K562 (cell line): Measurements from ENCODE around the gene CALU. TPM values are rescaled to one million over a fixed set of nuclear protein-coding genes. Genes with fewer than 3 reads are reported as not detected.
A peak's percentile ranks its signal among the peaks of the same experiment; 100 is the strongest.

Experiments
- AFF1 ChIP-seq, 2 experiments: fragments of 450-650 bp; IDR thresholded peaks; 2 replicates each; pipeline ENCODE4 v1.6.1; 2018; ENCODE audit warnings: mild to moderate bottlenecking in 2 of 2, low read depth in 1 of 2; ENCODE audit not compliant: partially characterized antibody in 2 of 2
- ARID3A ChIP-seq: IDR thresholded peaks from 2 replicates; pipeline ENCODE4 v1.6.1; 2012; ENCODE audit warnings: low read depth, low read length, improper control_type of control experiment, borderline replicate concordance
- ASH1L ChIP-seq: fragments of 450-650 bp; IDR thresholded peaks from 2 replicates; pipeline ENCODE4 v1.6.1; 2018; ENCODE audit warnings: borderline replicate concordance, mild to moderate bottlenecking, low read depth; ENCODE audit not compliant: partially characterized antibody
- GTF2E2 ChIP-seq: fragments of 200-800 bp; sonication (Bioruptor generic); IDR thresholded peaks from 2 replicates; pipeline ENCODE4 v1.6.1; 2016; ENCODE audit warnings: missing genetic modification characterization, missing compliant biosample characterization
- HOXB6 ChIP-seq: fragments of 250-450 bp; sonication (Bioruptor Pico); IDR thresholded peaks from 2 replicates; pipeline ENCODE4 v1.5.1; 2022; ENCODE audit warnings: mild to moderate bottlenecking, borderline replicate concordance
- MCM5 ChIP-seq: fragments of 450-650 bp; IDR thresholded peaks from 2 replicates; pipeline ENCODE4 v1.6.1; 2016; ENCODE audit warnings: low read depth
- NBN ChIP-seq: fragments of 450-650 bp; IDR thresholded peaks from 2 replicates; pipeline ENCODE4 v1.6.1; 2016; ENCODE audit warnings: low read depth, mild to moderate bottlenecking
- NFATC3 ChIP-seq: fragments of 450-650 bp; IDR thresholded peaks from 2 replicates; pipeline ENCODE4 v1.6.1; 2017; ENCODE audit warnings: mild to moderate bottlenecking
- TGIF2 ChIP-seq: sonication (generic); formaldehyde crosslinking; IDR thresholded peaks from 2 replicates; pipeline ENCODE4 v1.8.1; 2022; ENCODE audit warnings: mild to moderate bottlenecking, missing genetic modification reagents, moderate library complexity
- ZNF311 ChIP-seq: fragments of 250-450 bp; sonication (Bioruptor Pico); IDR thresholded peaks from 2 replicates; pipeline ENCODE4 v1.4.0; 2020; ENCODE audit warnings: mild to moderate bottlenecking, moderate library complexity
- ZNF668 ChIP-seq: fragments of 250-450 bp; sonication (Bioruptor Pico); IDR thresholded peaks from 2 replicates; pipeline ENCODE4 v1.8.0; 2022; ENCODE audit warnings: mild to moderate bottlenecking, inconsistent platforms
- ZNF764 ChIP-seq: fragments of 250-450 bp; sonication (Bioruptor Pico); IDR thresholded peaks from 2 replicates; pipeline ENCODE4 v1.4.0; 2020; ENCODE audit warnings: low read depth, mild to moderate bottlenecking, moderate library complexity
- polyA plus RNA-seq, 8 experiments: library from polyadenylated mRNA; depleted of rRNA in 4 of 8; stranded (reverse) in 5 of 8; unstranded in 3 of 8; fragments of >200 nt; fragmentation: Nextera tagmentation in 2 of 8; fragmentation: Illumina TruSeq in 1 of 8; extraction: Ambion mirVana in 2 of 8; extraction: Trizol in 1 of 8; gene quantifications; 2 replicates each; pipeline versions ENCODE4 v1.2.1 to v1.2.3, GENCODE V29; 2011 to 2014; ENCODE audit warnings: inconsistent platforms in 1 of 8, missing spikeins in 1 of 8
- total RNA-seq, 7 experiments: library from RNA; depleted of rRNA in 6 of 7; stranded (reverse); fragments of >200 nt in 6 of 7; fragmentation: Illumina TruSeq in 2 of 7; extraction: Trizol in 2 of 7; gene quantifications; 2 replicates each; pipeline versions ENCODE4 v1.2.1 to v1.2.3, GENCODE V29; 2011 to 2021; ENCODE audit warnings: low replicate concordance in 1 of 7
- TF ChIP-seq, protein P1 (sequence below): fragments of 450-650 bp; formaldehyde crosslinking; IDR thresholded peaks from 2 replicates; pipeline ENCODE4 v1.4.0; 2020; ENCODE audit warnings: mild to moderate bottlenecking, moderate library complexity
- TF ChIP-seq, protein P2 (sequence below): sonication (generic); IDR thresholded peaks from 2 replicates; pipeline ENCODE4 v1.6.1; 2016
- TF ChIP-seq, protein P3 (sequence below): fragments of 450-650 bp; IDR thresholded peaks from 2 replicates; pipeline ENCODE4 v1.6.1; 2016; ENCODE audit warnings: mild to moderate bottlenecking

CALU gene
- total and polyA plus RNA-seq, 9 of the 15 experiments (the other 6 are each of a cell fraction or from before 2014, with no cell fraction given), result 166 to 286 (median 215) TPM

DNA sequence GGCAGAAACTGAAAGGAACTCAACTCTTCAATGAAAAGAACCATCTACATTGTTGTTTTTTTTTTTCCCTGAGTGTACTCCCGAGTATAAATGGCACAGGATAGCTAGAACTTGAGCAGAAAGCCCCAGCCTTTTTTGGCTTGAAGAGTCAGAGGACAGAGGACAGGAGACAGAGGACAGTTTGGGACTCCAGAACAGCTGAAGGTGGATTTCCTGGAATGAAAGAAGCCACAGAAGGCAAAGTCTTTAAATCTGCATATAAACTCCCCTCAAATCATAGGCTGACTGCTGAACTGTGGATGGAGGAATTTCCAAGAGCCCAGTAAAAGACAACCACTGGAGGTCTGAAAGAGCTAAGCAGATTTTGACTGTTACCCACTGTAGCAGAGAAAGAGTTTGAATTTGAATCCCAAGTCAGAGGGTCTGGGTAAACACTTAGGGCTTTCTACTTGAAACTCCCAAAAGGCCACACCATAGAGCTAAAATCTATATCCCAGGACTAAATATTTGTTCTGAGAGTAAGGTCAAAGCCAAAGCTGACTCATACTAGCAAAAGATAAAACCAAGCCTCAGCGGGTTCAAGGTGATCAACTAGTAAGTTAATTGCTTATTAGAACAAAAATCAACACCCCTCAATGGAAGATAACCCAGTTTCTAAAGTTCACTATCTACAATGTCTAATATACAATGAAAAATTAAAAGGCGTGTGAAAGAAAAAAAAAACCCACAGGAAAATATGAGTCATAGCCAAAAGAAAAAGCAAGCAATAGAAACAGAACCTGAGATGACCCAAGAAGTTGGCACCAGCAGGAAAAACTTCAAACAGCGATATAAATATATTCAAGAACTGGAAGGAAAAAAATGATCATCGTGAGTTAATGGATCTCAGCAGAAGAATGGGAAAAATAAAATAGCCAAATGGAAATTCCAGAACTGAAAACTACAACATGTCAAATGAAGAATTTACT is 38.3 kb downstream of the CALU start (continued):
- TF ChIP-seq, protein P1, sequence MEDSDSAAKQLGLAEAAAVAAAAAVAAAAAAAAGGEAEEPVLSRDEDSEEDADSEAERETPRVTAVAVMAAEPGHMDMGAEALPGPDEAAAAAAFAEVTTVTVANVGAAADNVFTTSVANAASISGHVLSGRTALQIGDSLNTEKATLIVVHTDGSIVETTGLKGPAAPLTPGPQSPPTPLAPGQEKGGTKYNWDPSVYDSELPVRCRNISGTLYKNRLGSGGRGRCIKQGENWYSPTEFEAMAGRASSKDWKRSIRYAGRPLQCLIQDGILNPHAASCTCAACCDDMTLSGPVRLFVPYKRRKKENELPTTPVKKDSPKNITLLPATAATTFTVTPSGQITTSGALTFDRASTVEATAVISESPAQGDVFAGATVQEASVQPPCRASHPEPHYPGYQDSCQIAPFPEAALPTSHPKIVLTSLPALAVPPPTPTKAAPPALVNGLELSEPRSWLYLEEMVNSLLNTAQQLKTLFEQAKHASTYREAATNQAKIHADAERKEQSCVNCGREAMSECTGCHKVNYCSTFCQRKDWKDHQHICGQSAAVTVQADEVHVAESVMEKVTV (CRISPR knock-in tag), result no peak
- TF ChIP-seq ASH1L (no peak), NBN (peak; percentile 89; the same call in 1 of the 2 replicates), MCM5 (no peak), ZNF311 (CRISPR knock-in tag) (no peak), ZNF668 (no peak), NFATC3 (peak; percentile 100), ARID3A (no peak), HOXB6 (CRISPR knock-in tag) (no peak), AFF1 (IDR thresholded peaks at IDR 0.05; ENCODE audit: low read depth in 1 of 2, partially characterized antibody in 2 of 2) (peak in 1 of 2 experiments; percentile 100), GTF2E2 (tag) (no peak), ZNF764 (CRISPR knock-in tag) (no peak), TGIF2 (CRISPR knock-in tag) (no peak)
- TF ChIP-seq, protein P2, sequence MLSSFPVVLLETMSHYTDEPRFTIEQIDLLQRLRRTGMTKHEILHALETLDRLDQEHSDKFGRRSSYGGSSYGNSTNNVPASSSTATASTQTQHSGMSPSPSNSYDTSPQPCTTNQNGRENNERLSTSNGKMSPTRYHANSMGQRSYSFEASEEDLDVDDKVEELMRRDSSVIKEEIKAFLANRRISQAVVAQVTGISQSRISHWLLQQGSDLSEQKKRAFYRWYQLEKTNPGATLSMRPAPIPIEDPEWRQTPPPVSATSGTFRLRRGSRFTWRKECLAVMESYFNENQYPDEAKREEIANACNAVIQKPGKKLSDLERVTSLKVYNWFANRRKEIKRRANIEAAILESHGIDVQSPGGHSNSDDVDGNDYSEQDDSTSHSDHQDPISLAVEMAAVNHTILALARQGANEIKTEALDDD, result 0 out of 2 replicates have a peak, but pooled peaks have one; percentile 33
- TF ChIP-seq, protein P3, sequence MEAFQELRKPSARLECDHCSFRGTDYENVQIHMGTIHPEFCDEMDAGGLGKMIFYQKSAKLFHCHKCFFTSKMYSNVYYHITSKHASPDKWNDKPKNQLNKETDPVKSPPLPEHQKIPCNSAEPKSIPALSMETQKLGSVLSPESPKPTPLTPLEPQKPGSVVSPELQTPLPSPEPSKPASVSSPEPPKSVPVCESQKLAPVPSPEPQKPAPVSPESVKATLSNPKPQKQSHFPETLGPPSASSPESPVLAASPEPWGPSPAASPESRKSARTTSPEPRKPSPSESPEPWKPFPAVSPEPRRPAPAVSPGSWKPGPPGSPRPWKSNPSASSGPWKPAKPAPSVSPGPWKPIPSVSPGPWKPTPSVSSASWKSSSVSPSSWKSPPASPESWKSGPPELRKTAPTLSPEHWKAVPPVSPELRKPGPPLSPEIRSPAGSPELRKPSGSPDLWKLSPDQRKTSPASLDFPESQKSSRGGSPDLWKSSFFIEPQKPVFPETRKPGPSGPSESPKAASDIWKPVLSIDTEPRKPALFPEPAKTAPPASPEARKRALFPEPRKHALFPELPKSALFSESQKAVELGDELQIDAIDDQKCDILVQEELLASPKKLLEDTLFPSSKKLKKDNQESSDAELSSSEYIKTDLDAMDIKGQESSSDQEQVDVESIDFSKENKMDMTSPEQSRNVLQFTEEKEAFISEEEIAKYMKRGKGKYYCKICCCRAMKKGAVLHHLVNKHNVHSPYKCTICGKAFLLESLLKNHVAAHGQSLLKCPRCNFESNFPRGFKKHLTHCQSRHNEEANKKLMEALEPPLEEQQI, result 0 out of 2 replicates have a peak, but pooled peaks have one; percentile 22
